Endothelial cell of hepatic sinusoid (primary cell): ENCODE data around the gene SMYD3.
"Not testable (repeated sequence)": the region's sequence is repeated elsewhere in the genome, so short reads cannot be mapped to it uniquely, and the experiment has no call there.

Source experiments
- in situ Hi-C: cut with HindIII; loops from 2 replicates; pipeline ENCODE4 v1.10.0; 2017; ENCODE audit warnings: low sequenced_read_pairs

The SMYD3 gene

GRCh38 chr1:245771511-245772281 is 735.4 kb downstream of the SMYD3 start:
- in situ Hi-C loops, result no loop called here

GRCh38 chr1:245770156-245770555 is 736.9 kb downstream of the SMYD3 start:
- in situ Hi-C loops, result no loop called here

GRCh38 chr1:245768596-245768995 is 738.5 kb downstream of the SMYD3 start:
- in situ Hi-C loops, result no loop called here

GRCh38 chr1:245765230-245766000 is 741.7 kb downstream of the SMYD3 start:
- in situ Hi-C loops, result no loop called here

GRCh38 chr1:245763873-245764331 is 743.2 kb downstream of the SMYD3 start:
- in situ Hi-C loops, result no loop called here

- in situ Hi-C loops, result no loop called here
Measured at GRCh38 chr1:245762396-245762910, 744.6 kb downstream of the SMYD3 start.

GRCh38 chr1:245760301-245760700 is 746.8 kb downstream of the SMYD3 start:
- in situ Hi-C loops, result no loop called here

- in situ Hi-C loops, result no loop called here
Measured at GRCh38 chr1:245754463-245754961, 752.6 kb downstream of the SMYD3 start.

GRCh38 chr1:245753807-245754206 is 753.3 kb downstream of the SMYD3 start:
- in situ Hi-C loops, result no loop called here

GRCh38 chr1:245752561-245752960 is 754.5 kb downstream of the SMYD3 start:
- in situ Hi-C loops, result no loop called here

GRCh38 chr1:245751726-245752470 is 755.2 kb downstream of the SMYD3 start:
- in situ Hi-C loops, result no loop called here

GRCh38 chr1:245751116-245751515 is 756.0 kb downstream of the SMYD3 start:
- in situ Hi-C loops, result no loop called here

- in situ Hi-C loops, result no loop called here
Measured at GRCh38 chr1:245750261-245750660, 756.8 kb downstream of the SMYD3 start.

GRCh38 chr1:245749053-245749452 is 758.0 kb downstream of the SMYD3 start:
- in situ Hi-C loops, result loop anchor here (5.0 kb wide), 1 partner anchor 48 kb away; no protein-coding TSS in a partner anchor

GRCh38 chr1:245748646-245749045 is 758.4 kb downstream of the SMYD3 start:
- in situ Hi-C loops, result loop anchor here (5.0 kb wide), 1 partner anchor 49 kb away; no protein-coding TSS in a partner anchor

- in situ Hi-C loops, result loop anchor here (5.0 kb wide), 1 partner anchor 49 kb away; no protein-coding TSS in a partner anchor
Measured at GRCh38 chr1:245748240-245748639, 758.8 kb downstream of the SMYD3 start.

- in situ Hi-C loops, result no loop called here
Measured at GRCh38 chr1:245742896-245743295, 764.2 kb downstream of the SMYD3 start.

- in situ Hi-C loops, result not testable (repeated sequence)
Measured at GRCh38 chr1:245740336-245740735, 766.7 kb downstream of the SMYD3 start.

GRCh38 chr1:245730801-245731200 is 776.3 kb downstream of the SMYD3 start:
- in situ Hi-C loops, result no loop called here

GRCh38 chr1:245728035-245728434 is 779.0 kb downstream of the SMYD3 start:
- in situ Hi-C loops, result not testable (repeated sequence)

GRCh38 chr1:245721488-245721887 is 785.6 kb downstream of the SMYD3 start:
- in situ Hi-C loops, result no loop called here
